ENCODE results near the gene CACNA2D1.
A peak's percentile ranks its signal among the peaks of the same experiment; 100 is the strongest.
"Not testable (repeated sequence)": the region's sequence is repeated elsewhere in the genome, so short reads cannot be mapped to it uniquely, and the experiment has no call there.

The CACNA2D1 gene

GRCh38 chr7:82158327-82158726 is 285.2 kb downstream of the CACNA2D1 start:
- no peak for DNase-seq

DNA sequence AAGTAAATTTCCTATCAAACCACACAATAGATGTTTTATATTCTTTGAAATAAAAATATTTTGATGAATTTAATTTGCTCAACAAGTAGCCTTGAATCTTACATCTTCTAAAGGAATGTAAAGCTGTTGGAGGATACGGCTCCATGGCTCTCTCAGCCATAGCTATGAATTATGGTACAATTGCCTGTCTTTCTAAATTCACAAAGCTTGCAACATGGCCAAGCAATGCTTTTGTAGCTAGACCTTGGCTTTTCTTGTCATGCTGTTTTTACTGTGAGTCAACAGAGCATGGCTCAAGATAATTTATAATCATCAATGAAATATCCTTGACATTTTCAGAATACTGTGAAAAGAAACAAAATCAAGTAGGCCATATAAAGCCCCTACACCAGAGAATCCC is 286.7 kb downstream of the CACNA2D1 start:
- DNase-seq = no peak

- DNase-seq = no peak
Observed at GRCh38 chr7:82156168-82156567, 287.4 kb downstream of the CACNA2D1 start.

- no peak for DNase-seq
Observed at GRCh38 chr7:82154728-82155127, 288.8 kb downstream of the CACNA2D1 start.

GRCh38 chr7:82153776-82154175 is 289.8 kb downstream of the CACNA2D1 start:
- DNase-seq = no peak

DNA sequence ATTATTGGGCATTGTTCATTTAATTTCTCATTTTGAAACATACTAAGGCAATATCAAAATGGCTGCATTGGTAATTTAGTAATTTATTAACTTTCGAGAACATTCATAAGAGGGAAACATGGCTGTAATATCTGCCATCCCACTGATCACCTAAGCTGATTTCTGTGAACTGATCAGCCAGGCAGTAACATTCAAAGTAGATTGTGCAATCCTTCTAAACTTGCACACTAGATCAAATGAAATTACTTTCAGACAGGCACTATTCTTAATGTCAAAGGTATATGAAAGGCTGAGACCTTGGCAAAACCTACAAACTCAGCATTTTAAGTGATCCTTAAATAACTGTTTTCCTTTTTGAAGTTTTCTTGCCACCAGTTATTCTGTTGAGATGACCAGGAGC is 290.7 kb downstream of the CACNA2D1 start:
- no peak for DNase-seq

GRCh38 chr7:82146491-82146890 is 297.1 kb downstream of the CACNA2D1 start:
- no peak for DNase-seq

DNA sequence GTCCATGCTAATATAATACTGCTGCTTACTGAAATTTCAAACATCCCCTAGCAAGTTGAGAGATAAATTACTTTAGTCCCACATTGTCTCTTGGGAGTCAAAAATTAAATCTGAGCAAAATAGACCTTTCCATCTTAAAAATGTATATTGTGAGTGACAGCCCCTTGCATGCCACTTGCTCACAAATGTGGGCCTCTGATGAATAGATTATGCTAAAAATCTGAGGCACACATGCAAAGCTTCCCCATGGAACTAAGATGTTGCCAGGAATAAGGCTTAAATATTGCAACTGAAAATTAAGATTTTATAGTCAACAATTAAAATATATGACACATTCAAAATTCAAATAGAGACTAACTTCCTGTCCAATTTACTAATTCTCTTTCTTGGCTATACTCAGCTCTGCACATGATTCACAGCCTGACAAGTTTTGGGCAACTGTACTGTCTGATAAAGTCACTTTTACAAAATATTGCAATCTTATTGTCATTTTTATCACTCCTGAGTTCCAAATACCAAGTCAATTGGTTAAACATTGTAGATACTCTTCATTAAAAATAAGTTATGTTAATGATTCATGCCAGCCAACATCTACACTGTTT is 301.2 kb downstream of the CACNA2D1 start:
- no peak for DNase-seq

DNA sequence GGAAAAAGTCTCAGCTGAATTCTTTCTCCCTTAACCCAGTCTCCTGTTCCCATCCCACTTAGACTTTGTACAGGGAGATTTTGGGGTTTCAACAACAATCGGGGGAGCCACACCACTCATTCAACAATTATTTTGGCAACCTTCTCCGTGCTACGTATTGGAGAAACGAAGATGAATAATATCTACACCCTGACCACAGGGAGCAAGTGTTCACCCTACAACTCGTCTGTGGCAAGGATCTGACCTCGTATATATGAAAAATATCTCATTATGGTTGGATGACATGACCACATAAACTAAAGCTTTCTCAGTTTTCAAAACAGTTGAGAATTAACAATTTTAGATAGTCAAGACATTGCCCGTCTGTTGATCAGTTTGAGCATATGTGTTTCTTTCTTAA is 302.1 kb downstream of the CACNA2D1 start:
- DNase-seq = no peak

DNA sequence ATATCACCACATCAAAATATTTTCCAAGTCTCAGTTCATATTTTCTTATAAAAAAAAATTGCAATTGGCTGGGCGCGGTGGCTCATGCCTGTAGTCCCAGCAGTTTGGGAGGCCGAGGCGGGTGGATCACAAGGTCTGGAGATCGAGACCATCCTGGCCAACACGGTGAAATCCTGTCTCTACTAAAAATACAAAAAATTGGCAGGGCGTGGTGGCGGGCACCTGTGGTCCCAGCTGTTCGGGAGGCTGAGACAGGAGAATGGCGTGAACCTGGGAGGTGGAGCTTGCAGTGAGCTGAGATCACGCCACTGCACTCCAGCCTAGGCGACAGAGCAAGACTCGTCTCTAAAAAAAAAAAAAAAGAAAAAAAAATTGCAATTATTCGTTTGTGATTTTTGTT is 303.0 kb downstream of the CACNA2D1 start:
- not testable (repeated sequence) for DNase-seq

GRCh38 chr7:82131215-82131614 is 312.4 kb downstream of the CACNA2D1 start:
- DNase-seq = no peak

DNA sequence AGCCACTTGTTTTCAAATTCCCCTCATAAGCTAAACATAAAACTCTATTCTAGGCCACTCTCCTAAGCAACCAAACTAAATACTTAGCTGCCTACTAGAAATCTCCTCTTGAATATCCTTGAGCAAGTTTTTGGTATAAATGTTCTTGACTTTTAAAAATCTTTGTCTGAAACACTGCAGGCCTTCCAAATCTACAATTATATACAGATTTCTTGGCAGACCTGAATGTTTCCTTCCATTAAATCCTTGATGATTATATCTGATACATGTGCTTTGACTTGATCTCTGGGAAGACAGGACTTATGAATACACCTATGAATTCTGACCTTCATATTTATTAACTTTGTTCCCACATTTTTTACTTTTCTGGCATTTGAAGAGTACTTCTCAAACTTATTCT is 314.5 kb downstream of the CACNA2D1 start:
- DNase-seq = no peak

GRCh38 chr7:82128546-82128945 is 315.0 kb downstream of the CACNA2D1 start:
- no peak for DNase-seq

DNA sequence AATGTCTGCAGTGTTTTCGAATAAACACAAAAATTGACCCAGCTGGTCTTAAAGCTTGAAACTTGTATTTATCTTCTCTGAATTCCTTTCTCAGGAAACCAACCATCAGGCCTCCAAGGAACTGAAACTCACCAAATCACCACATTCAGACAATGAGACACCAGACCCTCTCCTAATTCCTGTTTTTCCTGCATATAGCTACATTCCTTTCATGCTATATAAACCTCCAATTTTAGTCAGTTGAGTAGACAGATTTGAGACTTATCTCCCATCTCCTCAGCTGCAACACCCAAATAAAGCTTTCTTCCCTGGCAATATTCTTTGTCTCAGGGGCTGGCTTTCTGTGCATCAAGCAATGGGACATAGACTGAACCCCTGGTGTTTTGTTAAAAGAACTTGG is 317.0 kb downstream of the CACNA2D1 start:
- DNase-seq = no peak

DNA sequence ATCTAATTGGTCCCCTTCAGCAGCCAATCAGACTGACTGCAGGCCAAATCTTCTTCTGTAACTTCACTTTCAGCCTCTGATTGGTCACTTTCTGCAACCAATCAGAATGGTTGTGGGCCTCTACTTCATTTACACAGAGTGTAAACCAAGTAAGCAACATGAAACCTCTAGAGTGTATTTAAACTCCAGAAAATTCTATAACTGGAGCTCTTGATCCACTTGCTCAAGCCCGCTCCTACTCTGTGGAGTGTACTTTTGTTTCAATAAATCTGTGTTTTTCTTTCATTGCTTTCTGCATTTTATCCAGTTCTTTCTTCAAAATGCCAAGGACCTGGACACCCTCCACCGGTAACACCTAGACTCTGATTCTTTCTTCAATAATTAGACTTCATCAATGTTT is 319.1 kb downstream of the CACNA2D1 start:
- no peak for DNase-seq

- no peak for DNase-seq
Observed at GRCh38 chr7:82122275-82122674, 321.3 kb downstream of the CACNA2D1 start.

GRCh38 chr7:82114237-82114636 is 329.3 kb downstream of the CACNA2D1 start:
- no peak for DNase-seq

GRCh38 chr7:82110146-82110840 is 333.3 kb downstream of the CACNA2D1 start:
- no peak for DNase-seq

- no peak for DNase-seq
Observed at GRCh38 chr7:82109288-82109687, 334.3 kb downstream of the CACNA2D1 start.

DNA sequence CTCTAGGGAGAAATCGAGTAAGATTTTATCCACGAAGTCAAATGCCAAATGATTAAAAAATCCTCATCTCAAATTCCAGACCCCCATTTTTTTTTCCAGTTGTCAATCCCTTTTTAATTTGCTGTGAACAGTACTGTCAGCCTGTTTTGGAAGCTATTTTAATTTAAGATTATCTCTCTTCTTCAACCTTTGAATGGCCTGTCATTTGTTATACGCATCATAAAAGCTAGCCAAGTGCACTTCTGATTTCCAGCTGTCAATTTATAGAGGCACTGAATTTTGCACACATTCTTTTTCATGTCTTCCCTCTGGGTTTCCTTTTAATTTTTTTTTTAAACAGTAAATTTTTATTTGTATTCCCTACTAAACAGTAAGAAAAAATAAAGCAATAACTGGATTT is 337.4 kb downstream of the CACNA2D1 start:
- DNase-seq = no peak

DNA sequence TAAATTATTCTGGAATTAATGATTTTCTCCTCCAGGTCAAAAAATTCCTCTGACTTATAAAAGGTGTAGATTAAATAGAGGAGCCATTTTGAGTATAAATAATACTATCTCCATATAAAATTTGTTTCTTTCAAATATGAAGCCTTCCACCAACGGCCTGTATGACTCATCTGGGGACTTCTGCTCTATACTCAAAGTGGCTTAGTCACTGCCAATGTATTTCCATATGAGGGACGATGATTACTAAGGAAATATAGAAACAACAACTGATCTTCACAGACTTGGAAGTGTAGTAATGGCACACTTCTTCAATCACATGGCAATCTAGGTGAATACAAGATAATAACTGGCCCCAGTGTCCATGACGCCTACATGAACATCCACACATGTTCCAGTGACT is 338.1 kb downstream of the CACNA2D1 start:
- peak; percentile 54 for DNase-seq

DNA sequence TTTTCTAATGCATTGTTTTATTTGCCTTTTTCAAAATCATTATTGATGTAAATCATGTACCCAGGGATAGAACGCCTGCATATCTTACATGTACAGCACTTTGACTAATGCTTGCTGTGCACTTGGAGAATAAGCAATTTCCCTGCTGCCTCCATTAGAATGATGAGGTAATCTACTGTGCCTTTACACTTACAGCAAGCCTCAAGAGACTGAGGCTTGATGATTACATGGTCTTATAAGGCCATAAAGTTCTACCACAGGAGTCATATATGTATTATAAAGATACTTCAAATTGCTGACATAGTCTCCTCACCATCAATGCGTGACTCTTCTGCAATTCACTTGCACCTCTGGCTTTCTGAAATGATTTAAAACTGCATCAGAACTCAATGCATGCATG is 345.2 kb downstream of the CACNA2D1 start:
- DNase-seq = no peak

GRCh38 chr7:82091126-82091684 is 352.4 kb downstream of the CACNA2D1 start:
- DNase-seq = no peak

DNA sequence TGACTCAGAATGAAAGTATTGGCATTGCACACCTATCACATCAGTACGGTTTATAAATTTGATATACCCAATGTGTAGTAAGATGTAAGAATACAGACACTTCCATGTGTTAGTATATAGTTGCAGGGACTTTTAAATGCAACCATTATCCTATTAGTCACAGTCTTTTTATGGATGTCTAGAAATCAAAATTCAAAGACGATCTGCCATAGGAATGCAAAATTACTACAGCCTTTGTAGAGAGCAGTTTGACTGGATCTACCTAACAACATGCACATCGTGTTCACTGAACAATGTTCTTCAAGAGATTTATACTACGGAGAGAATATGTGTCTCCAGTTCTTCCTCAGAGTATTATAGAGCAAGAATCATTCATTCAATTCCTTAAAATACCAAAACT is 356.5 kb downstream of the CACNA2D1 start:
- DNase-seq = no peak

- no peak for DNase-seq
Observed at GRCh38 chr7:82085116-82085515, 358.5 kb downstream of the CACNA2D1 start.
